ENCODE results near the gene CSH2.
"Not testable (repeated sequence)": the region's sequence is repeated elsewhere in the genome, so short reads cannot be mapped to it uniquely, and the experiment has no call there.

- TF ChIP-seq CTCF (IDR thresholded peaks at IDR 0.05; ENCODE audit: insufficient read depth, low read length); POLR2AphosphoS5 (IDR thresholded peaks at IDR 0.05; ENCODE audit: low read depth); REST (IDR thresholded peaks at IDR 0.05; ENCODE audit: insufficient replicate concordance, low read depth); GABPA (IDR thresholded peaks at IDR 0.05; ENCODE audit: low read depth): not testable (repeated sequence)
Observed at GRCh38 chr17:63920779-63921178, 47.3 kb upstream of the CSH2 start.

Measured in HL-60 (cell line).